H1 (cell line): ENCODE results near the gene RPS6KC1. TPM values are rescaled to one million over a fixed set of nuclear protein-coding genes. Genes with fewer than 3 reads are reported as not detected.

ENCODE experiments used
- EGR1 ChIP-seq: IDR thresholded peaks from 2 replicates; pipeline ENCODE4 v1.6.1; 2011; ENCODE audit warnings: low read depth, low read length, borderline replicate concordance
- KDM4A ChIP-seq: IDR thresholded peaks from one replicate; pipeline ENCODE4 v1.7.1; 2012; ENCODE audit warnings: low read depth, mild to moderate bottlenecking, moderate library complexity, low read length, inconsistent platforms; ENCODE audit not compliant: severe bottlenecking
- POU5F1 ChIP-seq: IDR thresholded peaks from 2 replicates; pipeline ENCODE4 v1.6.1; 2011; ENCODE audit warnings: low read depth, mild to moderate bottlenecking, low read length, moderate library complexity
- RBBP5 ChIP-seq: IDR thresholded peaks from 2 replicates; pipeline ENCODE4 v1.7.1; 2012; ENCODE audit warnings: low read depth, mild to moderate bottlenecking, inconsistent platforms, low read length, moderate library complexity, borderline replicate concordance
- SIN3A ChIP-seq, 2 experiments: IDR thresholded peaks in 1 of 2; conservative IDR thresholded peaks in 1 of 2; 2 replicates each; pipeline ENCODE4 v1.6.1; 2011 to 2012; ENCODE audit warnings: low read length in 2 of 2, improper control_type of control experiment in 1 of 2, low read depth in 1 of 2, mild to moderate bottlenecking in 1 of 2
- SIX5 ChIP-seq: IDR thresholded peaks from 2 replicates; pipeline ENCODE4 v1.6.1; 2011; ENCODE audit warnings: mild to moderate bottlenecking, low read depth, low read length
- SP2 ChIP-seq: IDR thresholded peaks from 2 replicates; pipeline ENCODE4 v1.6.1; 2012; ENCODE audit warnings: mild to moderate bottlenecking, low read length, inconsistent platforms
- polyA plus RNA-seq, 7 experiments: library from polyadenylated mRNA; depleted of rRNA in 3 of 7; stranded (reverse) in 5 of 7; unstranded in 2 of 7; fragments of >200 nt in 5 of 7; fragments of 200-250 nt in 2 of 7; gene quantifications; 1 replicate in 5 of 7; 2 replicates in 1 of 7; 4 replicates in 1 of 7; pipeline versions ENCODE4 v1.2.1 to v1.2.3, GENCODE V29; 2011 to 2013; ENCODE audit warnings: missing spikeins in 2 of 7, mixed read lengths in 2 of 7
- total RNA-seq: library from RNA; stranded (reverse); fragmentation: NEBNext Ultra II Directional; extraction: Animal tissue kit (Norgen Biotek cat#: 25700); gene quantifications from 2 replicates; pipeline ENCODE4 v1.2.1, GENCODE V29; 2021
- TF ChIP-seq, protein P1 (sequence below): fragments of 300-600 bp; sonication (generic); IDR thresholded peaks from 2 replicates; pipeline ENCODE4 v1.7.1; 2012; ENCODE audit warnings: low read length, moderate library complexity, mild to moderate bottlenecking, inconsistent platforms; ENCODE audit not compliant: insufficient replicate concordance
- TF ChIP-seq, protein P2 (sequence below): IDR thresholded peaks from 2 replicates; pipeline ENCODE4 v1.6.1; 2012; ENCODE audit warnings: inconsistent platforms

Gene RPS6KC1
- total and polyA plus RNA-seq, 2 of the 8 experiments (the other 6 are each of a cell fraction or from before 2014, with no cell fraction given), result 4.9 to 17.6 TPM

DNA sequence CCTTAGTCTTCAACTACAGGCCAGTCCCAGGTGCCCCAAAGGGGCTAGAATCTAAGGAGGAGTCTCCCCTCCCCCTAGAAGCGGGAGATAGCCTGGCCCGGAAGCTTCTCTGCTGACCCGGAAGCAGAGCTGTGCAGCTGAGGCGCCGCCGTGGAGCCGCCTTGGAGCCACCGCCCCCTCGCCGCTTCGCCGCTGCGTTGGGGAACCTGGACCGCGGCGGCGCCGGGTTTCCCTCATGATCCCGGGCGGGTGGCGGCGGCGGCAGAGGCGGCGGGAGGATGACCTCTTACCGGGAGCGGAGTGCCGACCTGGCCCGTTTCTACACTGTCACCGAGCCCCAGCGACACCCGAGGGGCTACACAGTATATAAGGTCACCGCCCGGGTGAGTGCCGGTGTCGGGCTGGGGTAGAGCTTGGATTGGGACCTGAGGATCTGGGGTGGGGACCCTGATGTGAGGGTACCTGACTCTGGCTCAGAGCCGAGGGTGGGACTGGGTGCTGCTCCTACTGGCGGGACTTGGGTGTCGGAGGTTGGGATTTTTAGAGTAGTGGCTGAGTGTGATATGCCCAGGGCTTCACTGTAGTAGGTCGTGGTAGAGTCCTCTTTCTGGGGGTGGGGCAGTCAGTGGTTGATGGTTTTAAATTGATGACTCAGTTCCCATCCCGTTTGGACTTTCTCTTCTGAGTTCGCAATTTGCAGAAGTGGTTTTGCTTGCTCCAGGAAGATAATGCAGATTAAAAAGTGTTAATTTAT, at the start of gene RPS6KC1 (continued):
- TF ChIP-seq, protein P1, sequence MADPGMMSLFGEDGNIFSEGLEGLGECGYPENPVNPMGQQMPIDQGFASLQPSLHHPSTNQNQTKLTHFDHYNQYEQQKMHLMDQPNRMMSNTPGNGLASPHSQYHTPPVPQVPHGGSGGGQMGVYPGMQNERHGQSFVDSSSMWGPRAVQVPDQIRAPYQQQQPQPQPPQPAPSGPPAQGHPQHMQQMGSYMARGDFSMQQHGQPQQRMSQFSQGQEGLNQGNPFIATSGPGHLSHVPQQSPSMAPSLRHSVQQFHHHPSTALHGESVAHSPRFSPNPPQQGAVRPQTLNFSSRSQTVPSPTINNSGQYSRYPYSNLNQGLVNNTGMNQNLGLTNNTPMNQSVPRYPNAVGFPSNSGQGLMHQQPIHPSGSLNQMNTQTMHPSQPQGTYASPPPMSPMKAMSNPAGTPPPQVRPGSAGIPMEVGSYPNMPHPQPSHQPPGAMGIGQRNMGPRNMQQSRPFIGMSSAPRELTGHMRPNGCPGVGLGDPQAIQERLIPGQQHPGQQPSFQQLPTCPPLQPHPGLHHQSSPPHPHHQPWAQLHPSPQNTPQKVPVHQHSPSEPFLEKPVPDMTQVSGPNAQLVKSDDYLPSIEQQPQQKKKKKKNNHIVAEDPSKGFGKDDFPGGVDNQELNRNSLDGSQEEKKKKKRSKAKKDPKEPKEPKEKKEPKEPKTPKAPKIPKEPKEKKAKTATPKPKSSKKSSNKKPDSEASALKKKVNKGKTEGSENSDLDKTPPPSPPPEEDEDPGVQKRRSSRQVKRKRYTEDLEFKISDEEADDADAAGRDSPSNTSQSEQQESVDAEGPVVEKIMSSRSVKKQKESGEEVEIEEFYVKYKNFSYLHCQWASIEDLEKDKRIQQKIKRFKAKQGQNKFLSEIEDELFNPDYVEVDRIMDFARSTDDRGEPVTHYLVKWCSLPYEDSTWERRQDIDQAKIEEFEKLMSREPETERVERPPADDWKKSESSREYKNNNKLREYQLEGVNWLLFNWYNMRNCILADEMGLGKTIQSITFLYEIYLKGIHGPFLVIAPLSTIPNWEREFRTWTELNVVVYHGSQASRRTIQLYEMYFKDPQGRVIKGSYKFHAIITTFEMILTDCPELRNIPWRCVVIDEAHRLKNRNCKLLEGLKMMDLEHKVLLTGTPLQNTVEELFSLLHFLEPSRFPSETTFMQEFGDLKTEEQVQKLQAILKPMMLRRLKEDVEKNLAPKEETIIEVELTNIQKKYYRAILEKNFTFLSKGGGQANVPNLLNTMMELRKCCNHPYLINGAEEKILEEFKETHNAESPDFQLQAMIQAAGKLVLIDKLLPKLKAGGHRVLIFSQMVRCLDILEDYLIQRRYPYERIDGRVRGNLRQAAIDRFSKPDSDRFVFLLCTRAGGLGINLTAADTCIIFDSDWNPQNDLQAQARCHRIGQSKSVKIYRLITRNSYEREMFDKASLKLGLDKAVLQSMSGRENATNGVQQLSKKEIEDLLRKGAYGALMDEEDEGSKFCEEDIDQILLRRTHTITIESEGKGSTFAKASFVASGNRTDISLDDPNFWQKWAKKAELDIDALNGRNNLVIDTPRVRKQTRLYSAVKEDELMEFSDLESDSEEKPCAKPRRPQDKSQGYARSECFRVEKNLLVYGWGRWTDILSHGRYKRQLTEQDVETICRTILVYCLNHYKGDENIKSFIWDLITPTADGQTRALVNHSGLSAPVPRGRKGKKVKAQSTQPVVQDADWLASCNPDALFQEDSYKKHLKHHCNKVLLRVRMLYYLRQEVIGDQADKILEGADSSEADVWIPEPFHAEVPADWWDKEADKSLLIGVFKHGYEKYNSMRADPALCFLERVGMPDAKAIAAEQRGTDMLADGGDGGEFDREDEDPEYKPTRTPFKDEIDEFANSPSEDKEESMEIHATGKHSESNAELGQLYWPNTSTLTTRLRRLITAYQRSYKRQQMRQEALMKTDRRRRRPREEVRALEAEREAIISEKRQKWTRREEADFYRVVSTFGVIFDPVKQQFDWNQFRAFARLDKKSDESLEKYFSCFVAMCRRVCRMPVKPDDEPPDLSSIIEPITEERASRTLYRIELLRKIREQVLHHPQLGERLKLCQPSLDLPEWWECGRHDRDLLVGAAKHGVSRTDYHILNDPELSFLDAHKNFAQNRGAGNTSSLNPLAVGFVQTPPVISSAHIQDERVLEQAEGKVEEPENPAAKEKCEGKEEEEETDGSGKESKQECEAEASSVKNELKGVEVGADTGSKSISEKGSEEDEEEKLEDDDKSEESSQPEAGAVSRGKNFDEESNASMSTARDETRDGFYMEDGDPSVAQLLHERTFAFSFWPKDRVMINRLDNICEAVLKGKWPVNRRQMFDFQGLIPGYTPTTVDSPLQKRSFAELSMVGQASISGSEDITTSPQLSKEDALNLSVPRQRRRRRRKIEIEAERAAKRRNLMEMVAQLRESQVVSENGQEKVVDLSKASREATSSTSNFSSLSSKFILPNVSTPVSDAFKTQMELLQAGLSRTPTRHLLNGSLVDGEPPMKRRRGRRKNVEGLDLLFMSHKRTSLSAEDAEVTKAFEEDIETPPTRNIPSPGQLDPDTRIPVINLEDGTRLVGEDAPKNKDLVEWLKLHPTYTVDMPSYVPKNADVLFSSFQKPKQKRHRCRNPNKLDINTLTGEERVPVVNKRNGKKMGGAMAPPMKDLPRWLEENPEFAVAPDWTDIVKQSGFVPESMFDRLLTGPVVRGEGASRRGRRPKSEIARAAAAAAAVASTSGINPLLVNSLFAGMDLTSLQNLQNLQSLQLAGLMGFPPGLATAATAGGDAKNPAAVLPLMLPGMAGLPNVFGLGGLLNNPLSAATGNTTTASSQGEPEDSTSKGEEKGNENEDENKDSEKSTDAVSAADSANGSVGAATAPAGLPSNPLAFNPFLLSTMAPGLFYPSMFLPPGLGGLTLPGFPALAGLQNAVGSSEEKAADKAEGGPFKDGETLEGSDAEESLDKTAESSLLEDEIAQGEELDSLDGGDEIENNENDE, result no peak
- TF ChIP-seq EGR1, result peak; percentile 53; the same call in 1 of the 2 replicates
- peak; percentile 76 to 91; a peak in 2 of 4 replicates for TF ChIP-seq SIN3A (conservative IDR thresholded peaks at IDR 0.05 in 1 of 2, IDR thresholded peaks at IDR 0.05 in 1 of 2; ENCODE audit: low read depth in 1 of 2, low read length in 2 of 2)
- TF ChIP-seq SP2, result no peak
- peak; percentile 76 for TF ChIP-seq KDM4A
- TF ChIP-seq, protein P2, sequence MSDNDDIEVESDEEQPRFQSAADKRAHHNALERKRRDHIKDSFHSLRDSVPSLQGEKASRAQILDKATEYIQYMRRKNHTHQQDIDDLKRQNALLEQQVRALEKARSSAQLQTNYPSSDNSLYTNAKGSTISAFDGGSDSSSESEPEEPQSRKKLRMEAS, result peak; percentile 51
- peak; percentile 11; the same call in 1 of the 2 replicates for TF ChIP-seq SIX5
- TF ChIP-seq POU5F1, result no peak
- peak; percentile 98 for TF ChIP-seq RBBP5
